C4-2B (cell line): ENCODE measurements around the gene SFXN5.

Source experiments
- ZFX ChIP-seq: fragments of 450-650 bp; IDR thresholded peaks from 2 replicates; pipeline ENCODE4 v1.6.1; 2017
- TF ChIP-seq, protein P1 (sequence below): fragments of 450-650 bp; conservative IDR thresholded peaks from 2 replicates; pipeline ENCODE4 v1.5.1; 2017; ENCODE audit warnings: mild to moderate bottlenecking

DNA sequence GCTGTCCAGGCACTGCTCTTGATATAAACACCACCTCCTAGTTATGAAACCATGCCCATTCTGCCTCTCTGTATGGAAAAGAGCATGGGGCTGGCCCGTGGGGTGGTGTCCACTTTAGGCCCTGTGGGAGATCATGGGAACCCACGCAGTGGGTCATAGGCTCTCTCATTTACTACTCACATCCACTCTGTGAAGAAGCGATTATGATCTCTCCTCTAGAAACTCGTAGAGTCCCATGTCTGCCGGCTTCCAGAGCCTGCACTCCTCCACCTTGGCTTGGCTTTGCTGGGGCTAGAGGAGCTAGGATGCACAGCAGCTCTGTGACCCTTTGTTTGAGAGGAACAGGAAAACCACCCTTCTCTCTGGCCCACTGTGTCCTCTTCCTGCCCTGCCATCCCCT lies 138.3 kb downstream of the SFXN5 start:
- TF ChIP-seq, protein P1, sequence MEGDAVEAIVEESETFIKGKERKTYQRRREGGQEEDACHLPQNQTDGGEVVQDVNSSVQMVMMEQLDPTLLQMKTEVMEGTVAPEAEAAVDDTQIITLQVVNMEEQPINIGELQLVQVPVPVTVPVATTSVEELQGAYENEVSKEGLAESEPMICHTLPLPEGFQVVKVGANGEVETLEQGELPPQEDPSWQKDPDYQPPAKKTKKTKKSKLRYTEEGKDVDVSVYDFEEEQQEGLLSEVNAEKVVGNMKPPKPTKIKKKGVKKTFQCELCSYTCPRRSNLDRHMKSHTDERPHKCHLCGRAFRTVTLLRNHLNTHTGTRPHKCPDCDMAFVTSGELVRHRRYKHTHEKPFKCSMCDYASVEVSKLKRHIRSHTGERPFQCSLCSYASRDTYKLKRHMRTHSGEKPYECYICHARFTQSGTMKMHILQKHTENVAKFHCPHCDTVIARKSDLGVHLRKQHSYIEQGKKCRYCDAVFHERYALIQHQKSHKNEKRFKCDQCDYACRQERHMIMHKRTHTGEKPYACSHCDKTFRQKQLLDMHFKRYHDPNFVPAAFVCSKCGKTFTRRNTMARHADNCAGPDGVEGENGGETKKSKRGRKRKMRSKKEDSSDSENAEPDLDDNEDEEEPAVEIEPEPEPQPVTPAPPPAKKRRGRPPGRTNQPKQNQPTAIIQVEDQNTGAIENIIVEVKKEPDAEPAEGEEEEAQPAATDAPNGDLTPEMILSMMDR, result no peak
- TF ChIP-seq ZFX, result no peak
